Astrocyte (in vitro differentiated cells and primary cell): ENCODE data around the gene IL17B.

Experiments
- CTCF ChIP-seq: IDR thresholded peaks from 2 replicates; pipeline ENCODE4 v1.5.1; 2011; ENCODE audit warnings: low read depth, mild to moderate bottlenecking, inconsistent platforms, low read length, moderate library complexity; ENCODE audit not compliant: insufficient read depth
- EZH2 ChIP-seq: IDR thresholded peaks from 2 replicates; pipeline ENCODE4 v1.6.1; 2012; ENCODE audit warnings: mild to moderate bottlenecking, low read length, inconsistent platforms; ENCODE audit not compliant: insufficient read depth

- no peak for TF ChIP-seq CTCF
- no peak for TF ChIP-seq EZH2
Measured at GRCh38 chr5:149397530-149397929, 18.4 kb upstream of the IL17B start.
